GDM1 (cell line): ENCODE data around the gene MYRF.
A peak's percentile ranks its signal among the peaks of the same experiment; 100 is the strongest.

Experiments
- DNase-seq: peaks from one replicate; lab custom pipeline; 2025; lab: John Stamatoyannopoulos, UW

Gene MYRF

DNA sequence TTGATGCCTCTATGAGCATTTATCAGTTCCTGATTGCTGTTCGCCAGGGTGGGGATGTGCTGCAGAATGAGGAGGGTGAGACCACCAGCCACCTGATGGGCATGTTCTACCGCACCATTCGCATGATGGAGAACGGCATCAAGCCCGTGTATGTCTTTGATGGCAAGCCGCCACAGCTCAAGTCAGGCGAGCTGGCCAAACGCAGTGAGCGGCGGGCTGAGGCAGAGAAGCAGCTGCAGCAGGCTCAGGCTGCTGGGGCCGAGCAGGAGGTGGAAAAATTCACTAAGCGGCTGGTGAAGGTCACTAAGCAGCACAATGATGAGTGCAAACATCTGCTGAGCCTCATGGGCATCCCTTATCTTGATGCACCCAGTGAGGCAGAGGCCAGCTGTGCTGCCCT lies 43.0 kb downstream of the MYRF start:
- no peak for DNase-seq

DNA sequence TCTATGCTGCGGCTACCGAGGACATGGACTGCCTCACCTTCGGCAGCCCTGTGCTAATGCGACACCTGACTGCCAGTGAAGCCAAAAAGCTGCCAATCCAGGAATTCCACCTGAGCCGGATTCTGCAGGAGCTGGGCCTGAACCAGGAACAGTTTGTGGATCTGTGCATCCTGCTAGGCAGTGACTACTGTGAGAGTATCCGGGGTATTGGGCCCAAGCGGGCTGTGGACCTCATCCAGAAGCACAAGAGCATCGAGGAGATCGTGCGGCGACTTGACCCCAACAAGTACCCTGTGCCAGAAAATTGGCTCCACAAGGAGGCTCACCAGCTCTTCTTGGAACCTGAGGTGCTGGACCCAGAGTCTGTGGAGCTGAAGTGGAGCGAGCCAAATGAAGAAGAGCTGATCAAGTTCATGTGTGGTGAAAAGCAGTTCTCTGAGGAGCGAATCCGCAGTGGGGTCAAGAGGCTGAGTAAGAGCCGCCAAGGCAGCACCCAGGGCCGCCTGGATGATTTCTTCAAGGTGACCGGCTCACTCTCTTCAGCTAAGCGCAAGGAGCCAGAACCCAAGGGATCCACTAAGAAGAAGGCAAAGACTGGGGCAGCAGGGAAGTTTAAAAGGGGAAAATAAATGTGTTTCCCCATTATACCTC lies 43.6 kb downstream of the MYRF start:
- no peak for DNase-seq

DNA sequence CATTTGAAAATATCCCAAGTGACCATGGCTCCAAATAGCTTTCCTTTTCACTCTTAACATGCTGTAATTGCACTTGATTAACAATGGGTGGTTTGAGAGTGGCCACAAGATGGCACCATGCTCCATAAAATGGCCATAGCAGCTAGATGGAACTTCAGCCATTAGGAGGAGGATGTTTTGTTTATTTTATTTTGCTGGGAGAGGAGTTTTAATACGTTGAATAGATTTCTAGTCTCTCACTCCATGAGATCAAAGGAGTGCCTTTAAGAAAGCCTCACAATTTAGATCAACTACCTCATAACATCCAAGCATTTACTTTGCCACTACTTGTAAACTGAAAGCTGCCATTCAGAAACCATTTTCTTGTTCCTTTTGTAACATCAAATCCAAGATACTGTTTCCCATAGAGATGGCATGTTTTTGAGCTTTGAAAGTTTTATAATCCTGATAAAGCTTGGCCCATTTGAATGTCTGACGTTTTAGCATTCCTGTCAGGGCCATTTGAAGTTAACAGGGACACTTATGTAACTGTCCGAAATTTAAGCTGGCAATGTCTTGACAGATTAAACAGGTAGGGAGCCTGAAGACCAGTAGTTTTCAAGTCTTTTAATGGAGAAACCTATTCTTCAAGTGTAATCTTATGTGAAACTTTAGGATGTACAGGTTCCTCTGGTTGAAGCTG lies 45.0 kb downstream of the MYRF start:
- DNase-seq, result peak; percentile 63

- DNase-seq, result no peak
Measured at GRCh38 chr11:61799665-61800284, 47.3 kb downstream of the MYRF start.

DNA sequence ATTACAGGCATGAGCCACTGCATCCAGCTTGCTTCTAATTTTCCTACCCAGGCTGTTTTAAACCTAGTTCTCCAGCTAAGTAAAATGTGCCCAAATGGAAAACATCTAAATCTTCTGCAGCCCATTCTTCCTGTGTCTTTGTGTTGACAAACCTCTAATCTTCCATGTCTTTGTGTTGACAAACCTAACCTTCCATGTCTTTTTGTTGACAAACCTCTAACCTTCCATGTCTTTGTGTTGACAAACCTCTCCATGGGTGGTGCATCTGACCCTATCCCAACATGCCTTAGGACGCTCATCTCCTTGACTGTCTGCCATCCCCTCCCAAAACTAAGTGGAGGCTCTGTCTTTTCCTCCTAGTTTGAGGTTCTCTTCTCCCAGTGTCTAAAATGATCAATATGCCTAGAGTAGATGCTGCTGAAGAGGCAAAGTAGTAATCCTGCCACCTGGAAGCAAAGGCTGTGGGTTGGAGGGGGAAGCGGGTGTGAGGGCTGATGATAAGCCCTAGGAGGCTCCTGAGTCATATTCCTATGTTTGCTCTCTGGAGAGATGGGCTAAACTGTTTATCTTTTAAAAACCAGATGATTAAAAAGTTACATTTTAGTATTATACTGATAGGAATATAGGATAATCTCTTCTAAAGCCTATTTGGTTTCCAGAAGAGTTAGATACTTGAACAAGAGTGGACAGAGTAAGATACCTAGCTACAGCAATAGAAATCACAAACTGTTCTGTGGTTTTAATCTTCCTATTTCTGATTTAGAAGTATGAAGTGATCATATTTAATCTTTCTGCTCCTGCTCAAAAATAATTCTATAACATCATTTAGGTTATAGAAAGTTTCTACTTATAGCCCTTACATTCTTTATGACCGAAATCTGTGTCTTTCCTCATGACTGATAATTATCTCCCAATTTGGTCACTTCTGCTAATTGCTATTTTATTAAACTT lies 48.2 kb downstream of the MYRF start:
- DNase-seq, result no peak

DNA sequence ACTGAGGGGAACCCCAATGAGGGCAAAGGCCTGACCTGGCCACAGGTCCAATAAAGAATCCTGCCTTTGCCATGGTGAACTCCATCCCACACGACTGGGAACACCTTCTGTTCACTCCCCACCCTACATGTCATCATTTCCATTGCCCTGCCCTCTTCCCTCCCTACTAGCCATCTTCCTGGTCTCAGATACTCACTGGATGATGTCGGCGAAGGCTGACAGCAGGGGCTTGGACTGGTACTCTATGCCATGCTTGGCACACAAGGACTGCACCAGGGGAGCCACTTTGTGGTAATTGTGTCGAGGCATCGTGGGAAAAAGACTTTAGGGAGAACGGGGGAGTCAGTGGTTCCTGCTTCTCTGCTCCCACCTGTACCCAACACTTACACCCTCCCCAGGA lies 50.2 kb downstream of the MYRF start:
- no peak for DNase-seq

GRCh38 chr11:61803889-61804647 lies 51.6 kb downstream of the MYRF start:
- DNase-seq, result no peak

DNA sequence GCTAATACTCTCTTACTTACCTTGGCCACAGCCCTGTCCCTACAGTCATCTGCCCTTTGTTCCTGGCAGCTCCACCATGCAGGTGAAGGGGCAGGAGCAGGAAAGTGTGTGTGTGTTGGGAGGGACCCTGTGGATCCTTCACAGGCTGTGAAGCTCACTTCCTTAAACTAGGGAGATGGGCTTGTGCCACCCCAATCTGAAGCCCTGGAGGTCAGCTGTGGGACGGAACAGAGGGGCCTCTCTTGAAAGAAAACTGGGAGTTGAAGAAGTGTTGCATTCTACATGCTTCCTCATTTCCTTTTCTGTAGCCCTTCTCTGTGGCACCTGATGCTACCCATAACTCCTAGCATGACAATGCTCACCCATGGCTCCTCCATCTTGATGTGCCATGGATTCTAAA lies 52.7 kb downstream of the MYRF start:
- DNase-seq, result no peak

- DNase-seq, result no peak
Measured at GRCh38 chr11:61806785-61807184, 54.3 kb downstream of the MYRF start.

- no peak for DNase-seq
Measured at GRCh38 chr11:61810671-61811175, 58.3 kb downstream of the MYRF start.

DNA sequence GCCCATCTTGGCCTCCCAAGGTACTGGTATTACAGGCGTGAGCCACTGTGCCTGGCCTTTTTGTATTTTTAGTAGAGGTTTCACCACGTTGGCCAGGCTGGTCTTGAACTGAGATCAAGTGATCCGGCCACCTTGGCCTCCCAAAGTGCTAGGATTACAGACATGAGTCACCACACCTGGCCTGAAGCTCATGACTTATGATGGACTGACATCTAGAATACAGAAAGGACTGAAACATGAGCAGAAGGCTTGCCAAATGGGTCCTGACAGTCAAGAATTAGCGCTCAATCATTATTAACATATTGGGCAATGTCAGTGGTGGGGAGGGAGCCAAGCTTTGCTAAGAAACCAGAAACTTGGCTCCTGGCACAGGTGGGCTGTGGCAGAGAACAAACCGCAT lies 59.4 kb downstream of the MYRF start:
- DNase-seq, result no peak

DNA sequence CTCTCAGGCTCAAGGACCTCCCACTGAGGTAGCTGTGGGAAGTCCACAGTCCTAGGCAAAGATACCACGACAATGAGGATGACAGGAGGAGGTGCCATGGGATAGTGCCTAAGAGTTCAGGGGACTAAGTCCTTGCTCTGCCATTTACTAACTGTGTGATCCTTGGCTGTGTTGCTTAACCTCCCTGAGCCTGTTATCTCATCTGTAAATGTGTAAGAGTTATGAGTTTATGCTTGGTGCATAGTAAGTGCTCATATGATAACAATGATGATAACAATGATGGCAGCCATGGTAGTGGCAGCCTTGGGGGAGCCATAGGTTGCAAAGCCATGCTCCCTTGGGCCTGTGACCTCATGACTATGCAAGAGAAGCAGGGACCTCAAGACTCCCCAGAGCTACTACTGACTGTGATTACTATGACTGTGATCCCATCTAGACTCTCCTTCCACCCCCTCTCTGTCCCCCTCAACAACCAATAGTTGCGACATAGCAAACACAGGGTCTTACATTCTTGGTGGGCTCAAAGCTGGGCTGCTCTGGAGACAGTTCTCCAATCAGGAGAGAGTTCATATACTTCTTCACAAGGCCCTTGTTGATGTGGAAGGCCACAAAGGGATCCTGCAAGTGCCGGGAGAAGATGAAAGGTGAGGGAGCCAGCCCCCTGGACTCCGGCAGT lies 60.4 kb downstream of the MYRF start:
- no peak for DNase-seq

DNA sequence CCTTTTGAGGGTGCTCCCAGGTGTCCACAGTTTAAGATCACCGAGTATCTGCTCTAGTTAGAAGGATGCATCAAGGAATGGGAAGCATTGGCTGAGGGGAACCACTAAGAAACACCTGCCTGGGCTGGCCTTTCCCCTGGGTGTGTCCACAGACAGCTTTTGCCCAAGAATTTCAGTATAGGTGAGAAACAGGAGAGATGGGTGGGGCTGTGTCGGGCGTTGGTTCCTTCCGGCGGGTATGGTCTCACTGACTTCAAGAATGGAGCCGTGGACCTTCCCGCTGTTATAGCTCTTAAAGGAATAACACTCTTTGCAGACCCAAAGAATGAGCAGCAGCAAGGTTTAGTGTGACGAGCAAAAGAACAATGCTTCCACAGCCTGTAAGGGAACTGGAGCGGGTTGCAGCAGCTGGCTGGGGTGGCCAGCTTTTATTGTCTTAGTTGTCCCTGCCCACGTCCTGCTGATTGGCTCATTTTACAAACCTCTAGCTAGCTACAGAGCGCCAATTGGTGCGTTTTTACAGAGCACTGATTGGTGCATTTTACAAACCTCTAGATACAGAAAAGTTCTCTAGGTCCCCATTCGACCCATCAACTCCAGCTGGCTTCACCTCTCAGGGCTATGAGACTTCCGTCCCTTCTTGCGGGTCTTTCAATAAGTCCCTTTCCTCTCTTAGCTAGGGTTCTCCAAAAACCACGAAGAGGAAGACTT lies 62.0 kb downstream of the MYRF start:
- peak; percentile 23 for DNase-seq

GRCh38 chr11:61814958-61815789 lies 62.7 kb downstream of the MYRF start:
- DNase-seq, result peak; percentile 80

DNA sequence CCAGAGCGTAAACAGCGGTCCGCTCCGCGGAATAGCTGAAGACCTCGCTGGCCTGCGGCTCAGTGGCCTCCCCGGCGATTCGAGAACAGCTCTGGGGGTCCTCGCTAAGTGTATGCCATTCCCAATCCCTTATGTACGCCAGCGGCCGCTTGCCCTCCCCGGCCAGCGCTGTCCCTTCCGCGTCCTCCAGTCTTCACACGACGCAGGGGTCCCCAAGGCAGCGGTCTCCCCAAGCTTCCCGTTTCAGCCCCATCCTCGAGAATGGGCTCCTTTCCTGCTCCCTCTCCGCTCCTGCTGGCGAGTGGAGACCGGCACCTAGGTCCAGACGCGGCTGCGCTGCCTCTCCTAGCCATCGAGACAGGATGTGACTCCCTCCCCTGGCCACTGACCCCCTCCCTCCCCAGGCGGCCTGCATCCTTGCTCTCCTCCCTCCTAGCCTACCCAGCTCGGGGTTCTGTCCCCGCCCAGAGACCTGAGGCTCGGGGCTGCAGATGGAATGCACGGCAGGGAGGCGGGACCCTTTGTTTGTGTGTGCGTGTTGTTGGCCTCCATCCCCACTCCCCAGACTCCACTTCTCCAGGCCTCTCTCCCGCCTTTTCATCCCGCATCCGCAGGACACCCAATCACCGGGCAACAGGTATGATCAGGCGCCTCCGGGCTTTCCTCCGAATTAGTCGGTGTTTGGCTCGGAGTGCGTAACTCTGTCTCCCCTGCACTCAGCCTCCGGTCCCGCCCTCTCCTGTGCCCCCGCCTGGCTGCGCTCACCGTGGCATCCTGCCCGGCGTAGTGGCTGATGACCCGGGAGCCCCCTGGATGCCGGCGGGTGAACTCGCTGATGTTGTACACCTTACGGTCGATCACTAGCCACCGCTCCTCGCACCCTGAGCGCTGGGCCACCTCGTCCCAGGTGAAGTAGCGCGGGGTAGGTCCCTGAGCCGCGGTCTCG lies 63.6 kb downstream of the MYRF start:
- peak; percentile 33 for DNase-seq

- DNase-seq, result peak; percentile 96
Measured at GRCh38 chr11:61816736-61817455, 64.5 kb downstream of the MYRF start, which contains the start of gene FADS1. Gene FADS1 (minus strand): TSS chr11:61817003. CDS start chr11:61816929, 74 bp downstream.

DNA sequence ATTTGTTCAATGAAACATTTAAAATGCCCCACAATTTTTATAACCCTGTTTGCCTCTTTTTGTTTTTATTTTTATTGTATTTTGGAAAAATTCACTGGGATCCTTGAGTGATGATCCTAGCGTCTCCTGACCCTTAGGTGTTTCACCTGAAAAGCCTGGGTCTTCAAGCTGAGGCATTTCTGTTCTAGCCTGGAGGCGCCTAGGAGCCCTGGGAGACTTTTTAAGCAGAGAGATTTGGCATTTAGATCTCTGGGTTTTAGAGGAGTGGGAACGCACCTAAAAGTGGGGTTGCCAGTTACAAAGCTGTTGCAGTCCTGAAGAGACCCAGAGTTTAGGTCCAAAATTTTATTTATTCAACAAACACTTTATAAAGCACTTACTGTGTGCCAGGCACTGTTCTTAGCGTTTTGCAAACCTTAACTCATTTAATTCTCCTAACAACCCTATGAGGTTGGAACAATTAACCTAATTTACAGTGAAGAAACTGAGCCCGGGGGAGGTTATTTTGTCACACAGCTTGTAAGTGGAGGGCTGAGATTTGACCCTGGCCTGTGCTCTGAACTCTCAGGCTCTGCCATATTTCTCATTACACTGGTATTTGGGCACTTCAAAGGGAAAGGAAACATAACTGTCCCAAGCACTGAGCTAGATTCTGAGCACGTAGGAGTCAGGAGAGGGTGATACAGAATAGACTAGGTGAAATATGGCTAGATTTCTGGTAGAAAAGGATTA lies 65.2 kb downstream of the MYRF start:
- DNase-seq, result no peak
